Activated naive CD4-positive, alpha-beta T cell treated with anti-CD3 and anti-CD28 coated beads, Interleukin-2, amount 50 U/mL, for 24 hours (primary cell): ENCODE measurements around the gene CAPZB.

ENCODE experiments used
- H3K27ac Mint-ChIP-seq: one replicate; pipeline ENCODE4 v1.8.0; 2021; ENCODE audit warnings: mild to moderate bottlenecking, mixed read lengths
- H3K27me3 Mint-ChIP-seq: one replicate; pipeline ENCODE4 v1.8.0; 2021; ENCODE audit warnings: mixed read lengths
- H3K36me3 Mint-ChIP-seq: one replicate; pipeline ENCODE4 v1.8.0; 2021; ENCODE audit warnings: mixed read lengths
- H3K4me1 Mint-ChIP-seq: one replicate; pipeline ENCODE4 v1.8.0; 2021; ENCODE audit warnings: mixed read lengths
- H3K4me3 Mint-ChIP-seq: one replicate; pipeline ENCODE4 v1.8.0; 2021; ENCODE audit warnings: mild to moderate bottlenecking, mixed read lengths
- H3K9me3 Mint-ChIP-seq: one replicate; pipeline ENCODE4 v1.8.0; 2021; ENCODE audit warnings: mixed read lengths

The CAPZB gene

DNA sequence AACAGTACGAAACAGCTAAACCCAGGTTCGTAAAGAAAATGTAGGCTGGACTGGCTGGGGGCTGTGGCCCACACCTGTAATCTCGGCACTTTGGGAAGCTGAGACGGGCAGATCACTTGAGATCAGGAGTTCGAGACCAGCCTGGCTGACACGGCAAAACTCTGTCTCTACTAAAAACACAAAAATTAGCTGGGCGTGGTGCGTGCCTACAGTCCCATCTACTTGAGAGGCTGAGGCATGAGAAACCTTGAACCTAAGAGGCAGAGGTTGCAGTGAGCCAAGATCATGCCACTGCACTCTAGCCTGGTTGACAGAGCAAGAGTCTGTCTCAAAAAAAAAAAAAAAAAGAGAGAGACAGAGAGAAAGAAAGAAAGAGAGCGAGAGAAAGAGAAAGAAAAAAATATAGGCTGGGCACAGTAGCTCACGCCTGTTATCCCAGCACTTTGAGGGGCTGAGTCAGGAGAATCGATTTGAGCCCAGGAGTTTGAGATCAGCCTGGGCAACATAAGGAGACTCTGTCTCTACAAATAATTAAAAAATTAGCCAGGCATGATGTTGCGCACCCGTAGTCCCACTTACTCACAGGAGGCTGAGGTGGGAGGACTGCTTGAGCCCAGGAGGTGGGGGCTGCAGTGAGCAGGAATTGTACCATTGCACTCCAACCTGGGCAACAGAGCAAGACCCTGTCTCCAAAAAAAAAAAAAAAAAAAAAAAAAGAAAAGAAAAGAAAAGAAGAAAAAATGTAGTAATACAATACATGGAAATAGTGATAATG lies 35.7 kb downstream of the CAPZB start:
- Mint-ChIP-seq H3K27me3 (no peaks in the 10 kb centered on the region), H3K9me3 (no peaks in the 10 kb centered on the region), H3K36me3 (peaks cover 9% of the 10 kb centered on the region), H3K4me1 (peaks cover 92% of the 10 kb centered on the region), H3K4me3 (peak overlapping the region; percentile 43), H3K27ac (peak overlapping the region; percentile 98)

DNA sequence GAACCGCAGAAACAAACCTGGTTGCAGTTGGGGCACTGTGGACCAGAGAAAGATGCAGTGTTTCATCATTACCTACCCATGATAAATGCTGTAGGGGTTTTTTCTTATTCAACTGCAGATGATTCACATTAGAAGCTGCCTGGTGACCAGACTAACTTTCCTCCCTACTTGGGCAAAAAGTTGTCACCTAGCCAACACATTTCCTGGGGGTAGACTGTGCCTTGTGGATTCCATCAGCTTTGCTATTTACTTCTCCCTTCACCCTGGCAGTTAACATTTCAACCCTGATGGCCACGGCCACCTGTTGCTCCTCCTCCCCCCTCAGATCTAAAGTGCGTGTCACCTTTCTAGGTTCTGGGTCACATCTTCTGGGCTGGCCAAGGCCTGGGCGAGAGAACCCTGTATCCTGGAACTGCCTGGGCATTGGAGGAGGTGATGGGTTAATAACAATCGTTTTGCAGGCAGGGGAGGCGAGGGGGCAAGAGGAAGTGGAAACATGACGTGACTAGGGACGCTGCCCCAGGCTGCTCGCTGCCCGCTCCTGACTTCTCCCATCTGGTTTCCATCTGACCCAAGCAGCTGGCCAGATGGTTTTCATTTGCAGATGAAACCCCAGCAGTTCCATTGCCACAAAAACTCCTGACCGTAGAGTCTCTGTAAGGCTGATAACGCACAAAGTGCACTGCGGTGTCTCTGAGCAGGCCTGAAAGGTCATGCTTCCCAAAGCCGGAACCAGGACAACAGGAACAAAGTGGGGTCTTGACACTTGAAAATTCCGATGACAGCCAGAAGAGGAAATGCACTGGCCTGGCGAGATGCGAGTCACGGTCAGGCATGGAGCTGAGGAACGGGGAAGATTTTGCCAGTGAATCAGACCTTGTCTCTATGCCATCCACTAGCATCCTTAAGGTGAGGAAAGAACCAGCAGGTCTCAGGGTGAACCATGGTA lies 36.6 kb downstream of the CAPZB start:
- H3K4me3 Mint-ChIP-seq: peak overlapping the region; percentile 78
- no peaks in the 10 kb centered on the region for H3K9me3 Mint-ChIP-seq
- peaks cover 9% of the 10 kb centered on the region for H3K36me3 Mint-ChIP-seq
- no peaks in the 10 kb centered on the region for H3K27me3 Mint-ChIP-seq
- peaks cover 92% of the 10 kb centered on the region for H3K4me1 Mint-ChIP-seq
- peak overlapping the region; percentile 98 for H3K27ac Mint-ChIP-seq

DNA sequence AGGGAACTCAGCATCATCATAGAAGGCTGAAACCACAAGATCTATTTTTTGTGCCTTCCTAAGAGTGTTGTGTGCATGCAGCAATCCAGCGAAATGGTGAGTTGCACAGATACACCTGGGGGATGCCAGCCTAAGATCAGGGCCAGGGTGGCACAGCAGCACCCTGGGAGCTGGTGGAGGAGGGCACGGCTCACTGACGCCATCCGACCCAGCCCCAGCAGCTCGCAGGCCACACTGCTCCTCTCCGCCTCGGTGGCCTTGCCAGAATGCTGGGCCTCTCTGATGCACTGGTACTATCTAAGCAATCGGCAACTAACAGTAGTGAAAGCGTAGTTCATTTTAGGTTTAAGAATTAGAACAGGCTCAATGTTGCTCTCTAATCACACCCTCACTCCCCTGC lies 37.8 kb downstream of the CAPZB start:
- Mint-ChIP-seq H3K9me3 (no peaks in the 10 kb centered on the region), H3K27ac (peak overlapping the region; percentile 98), H3K4me1 (peaks cover 91% of the 10 kb centered on the region), H3K27me3 (no peaks in the 10 kb centered on the region), H3K36me3 (peaks cover 9% of the 10 kb centered on the region), H3K4me3 (peak overlapping the region; percentile 78)

GRCh38 chr1:19445417-19446342 lies 39.7 kb downstream of the CAPZB start:
- peaks cover 90% of the 10 kb centered on the region for H3K4me1 Mint-ChIP-seq
- peak overlapping the region; percentile 82 for H3K27ac Mint-ChIP-seq
- H3K9me3 Mint-ChIP-seq: no peaks in the 10 kb centered on the region
- peak overlapping the region; percentile 72 for H3K4me3 Mint-ChIP-seq
- H3K27me3 Mint-ChIP-seq: no peaks in the 10 kb centered on the region
- H3K36me3 Mint-ChIP-seq: peaks cover 9% of the 10 kb centered on the region

GRCh38 chr1:19444296-19445021 lies 40.9 kb downstream of the CAPZB start:
- no peaks in the 10 kb centered on the region for H3K27me3 Mint-ChIP-seq
- peak overlapping the region; percentile 70 for H3K27ac Mint-ChIP-seq
- H3K36me3 Mint-ChIP-seq: peaks cover 9% of the 10 kb centered on the region
- H3K4me3 Mint-ChIP-seq: peak overlapping the region; percentile 36
- H3K9me3 Mint-ChIP-seq: no peaks in the 10 kb centered on the region
- H3K4me1 Mint-ChIP-seq: peaks cover 92% of the 10 kb centered on the region

DNA sequence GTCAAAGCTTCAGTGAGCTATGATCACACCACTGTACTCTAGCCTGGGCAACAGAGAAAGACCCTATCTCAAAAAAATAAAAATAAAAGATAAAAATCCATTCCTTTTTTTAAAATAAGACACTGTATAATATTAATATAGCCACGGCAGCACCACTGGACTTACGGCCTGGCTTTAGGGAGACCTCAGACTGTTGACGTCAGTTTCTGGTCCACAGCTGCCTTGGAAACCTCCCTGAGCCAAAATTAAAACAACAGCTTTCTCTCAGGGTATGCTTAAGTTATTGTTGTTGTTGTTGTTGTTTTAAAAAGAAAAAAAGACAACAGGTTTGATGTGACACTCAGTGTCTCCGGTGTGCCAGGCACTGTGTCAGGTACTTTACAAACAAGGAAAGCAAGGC lies 42.0 kb downstream of the CAPZB start:
- H3K4me3 Mint-ChIP-seq: no peak overlapping the region
- H3K27ac Mint-ChIP-seq: peak overlapping the region; percentile 81
- H3K4me1 Mint-ChIP-seq: peaks cover 92% of the 10 kb centered on the region
- no peaks in the 10 kb centered on the region for H3K9me3 Mint-ChIP-seq
- no peaks in the 10 kb centered on the region for H3K27me3 Mint-ChIP-seq
- peaks cover 6% of the 10 kb centered on the region for H3K36me3 Mint-ChIP-seq

- Mint-ChIP-seq H3K27ac (peak overlapping the region; percentile 81), H3K4me1 (peaks cover 92% of the 10 kb centered on the region), H3K4me3 (no peak overlapping the region), H3K27me3 (no peaks in the 10 kb centered on the region), H3K9me3 (no peaks in the 10 kb centered on the region), H3K36me3 (peaks cover 4% of the 10 kb centered on the region)
Observed at GRCh38 chr1:19442154-19443096, 42.9 kb downstream of the CAPZB start.

DNA sequence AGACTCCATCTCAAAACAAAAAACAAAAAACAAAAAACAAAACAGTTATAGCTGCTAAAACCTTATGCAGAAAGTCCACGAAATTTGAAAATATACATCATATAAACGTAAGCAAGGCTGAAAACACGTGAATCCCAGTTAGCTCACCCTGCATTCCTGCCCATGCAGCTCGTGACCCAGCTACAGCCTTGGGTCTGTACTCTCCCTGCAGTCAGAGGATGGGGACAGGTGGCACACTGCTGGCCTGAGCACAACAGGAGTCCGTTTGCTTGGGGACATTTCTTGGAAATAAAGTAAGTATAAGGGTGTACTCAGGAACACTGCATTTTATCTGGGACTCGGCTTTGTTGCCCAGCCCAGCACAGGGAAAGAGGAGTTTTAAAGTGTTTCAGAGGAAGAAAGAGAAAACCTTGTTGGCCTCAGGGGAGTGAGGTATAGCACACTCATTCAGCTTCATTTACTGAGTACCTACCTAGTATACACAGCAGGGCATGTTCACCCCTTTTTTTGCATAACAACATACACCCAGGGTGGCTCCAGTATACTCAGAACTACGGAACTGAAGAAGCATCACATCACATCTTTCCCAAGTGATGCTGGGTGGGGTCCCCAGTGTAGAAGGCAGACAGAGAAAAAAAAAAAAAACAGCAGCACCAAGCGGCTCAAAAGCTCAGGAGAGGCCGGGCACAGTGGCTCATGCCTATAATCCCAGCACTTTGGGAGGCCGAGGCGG lies 44.1 kb downstream of the CAPZB start:
- Mint-ChIP-seq H3K9me3 (no peaks in the 10 kb centered on the region), H3K27ac (peak overlapping the region; percentile 62), H3K27me3 (no peaks in the 10 kb centered on the region), H3K36me3 (peaks cover 2% of the 10 kb centered on the region), H3K4me1 (peaks cover 94% of the 10 kb centered on the region), H3K4me3 (no peak overlapping the region)

GRCh38 chr1:19439464-19440171 lies 45.7 kb downstream of the CAPZB start:
- H3K4me1 Mint-ChIP-seq: peaks cover 94% of the 10 kb centered on the region
- H3K27ac Mint-ChIP-seq: peak overlapping the region; percentile 72
- H3K4me3 Mint-ChIP-seq: no peak overlapping the region
- H3K9me3 Mint-ChIP-seq: no peaks in the 10 kb centered on the region
- peaks cover 4% of the 10 kb centered on the region for H3K36me3 Mint-ChIP-seq
- no peaks in the 10 kb centered on the region for H3K27me3 Mint-ChIP-seq

DNA sequence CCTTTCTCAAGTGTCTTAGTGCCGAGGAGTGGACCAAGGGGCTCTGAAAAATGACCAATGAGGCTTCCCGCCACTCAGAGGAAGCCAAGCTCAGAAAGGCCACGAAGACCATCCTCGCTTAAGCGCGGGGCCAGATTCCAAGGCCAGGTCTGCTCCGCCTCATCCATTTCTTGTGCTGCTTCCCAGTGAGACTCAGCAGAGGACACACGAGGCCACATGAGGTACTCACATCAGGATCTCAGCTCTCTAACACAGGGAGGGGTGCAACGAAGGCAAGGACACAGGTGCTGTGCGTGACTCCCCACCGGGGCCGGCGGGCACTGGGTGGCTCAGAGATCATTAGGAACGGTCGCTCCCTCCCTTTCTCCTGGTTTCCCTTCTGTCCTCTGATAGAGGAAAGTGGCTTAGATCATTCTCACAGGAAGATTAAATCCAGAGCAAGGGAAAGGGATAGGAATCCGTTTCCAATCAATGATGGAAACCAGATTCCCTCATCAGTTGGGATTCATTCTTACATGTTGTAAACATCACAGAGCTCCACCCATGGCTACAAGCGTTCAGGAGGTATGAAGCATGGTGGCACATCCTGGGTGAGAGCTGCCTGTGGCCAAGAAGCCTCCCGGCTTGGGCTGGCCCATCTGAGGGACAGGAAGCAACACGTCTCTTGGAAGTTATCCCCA lies 46.7 kb downstream of the CAPZB start:
- Mint-ChIP-seq H3K27me3 (no peaks in the 10 kb centered on the region), H3K36me3 (peaks cover 4% of the 10 kb centered on the region), H3K9me3 (no peaks in the 10 kb centered on the region), H3K27ac (peak overlapping the region; percentile 86), H3K4me1 (peaks cover 92% of the 10 kb centered on the region), H3K4me3 (no peak overlapping the region)

DNA sequence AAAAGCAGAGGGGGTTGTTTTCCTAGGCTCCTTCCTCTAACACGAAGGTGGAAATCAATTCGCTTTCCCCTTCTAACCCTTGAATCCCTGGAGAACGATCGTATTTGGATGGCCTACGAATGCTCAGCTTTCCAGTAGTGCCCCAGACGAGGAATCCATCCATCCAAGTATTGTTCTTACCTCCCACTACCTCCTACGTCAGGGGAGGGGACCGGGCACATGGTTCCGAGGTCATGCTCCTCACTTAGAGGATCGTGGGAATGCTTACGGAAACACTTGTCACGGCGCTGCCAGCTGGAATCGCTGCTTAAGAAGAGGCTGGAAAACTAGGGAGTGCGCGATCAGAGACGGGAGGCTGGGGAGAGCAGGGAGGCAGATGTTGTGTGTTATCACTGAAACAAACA lies 47.4 kb downstream of the CAPZB start:
- no peak overlapping the region for H3K4me3 Mint-ChIP-seq
- H3K36me3 Mint-ChIP-seq: peaks cover 7% of the 10 kb centered on the region
- no peaks in the 10 kb centered on the region for H3K27me3 Mint-ChIP-seq
- no peaks in the 10 kb centered on the region for H3K9me3 Mint-ChIP-seq
- peak overlapping the region; percentile 86 for H3K27ac Mint-ChIP-seq
- peaks cover 95% of the 10 kb centered on the region for H3K4me1 Mint-ChIP-seq

- Mint-ChIP-seq H3K27ac (peak overlapping the region; percentile 85), H3K4me3 (peak overlapping the region; percentile 67), H3K4me1 (peaks cover 90% of the 10 kb centered on the region), H3K36me3 (peaks cover 7% of the 10 kb centered on the region), H3K27me3 (no peaks in the 10 kb centered on the region), H3K9me3 (no peaks in the 10 kb centered on the region)
Observed at GRCh38 chr1:19436716-19437476, 48.4 kb downstream of the CAPZB start.
